ENCODE measurements around the gene PDXP.

The PDXP gene

DNA sequence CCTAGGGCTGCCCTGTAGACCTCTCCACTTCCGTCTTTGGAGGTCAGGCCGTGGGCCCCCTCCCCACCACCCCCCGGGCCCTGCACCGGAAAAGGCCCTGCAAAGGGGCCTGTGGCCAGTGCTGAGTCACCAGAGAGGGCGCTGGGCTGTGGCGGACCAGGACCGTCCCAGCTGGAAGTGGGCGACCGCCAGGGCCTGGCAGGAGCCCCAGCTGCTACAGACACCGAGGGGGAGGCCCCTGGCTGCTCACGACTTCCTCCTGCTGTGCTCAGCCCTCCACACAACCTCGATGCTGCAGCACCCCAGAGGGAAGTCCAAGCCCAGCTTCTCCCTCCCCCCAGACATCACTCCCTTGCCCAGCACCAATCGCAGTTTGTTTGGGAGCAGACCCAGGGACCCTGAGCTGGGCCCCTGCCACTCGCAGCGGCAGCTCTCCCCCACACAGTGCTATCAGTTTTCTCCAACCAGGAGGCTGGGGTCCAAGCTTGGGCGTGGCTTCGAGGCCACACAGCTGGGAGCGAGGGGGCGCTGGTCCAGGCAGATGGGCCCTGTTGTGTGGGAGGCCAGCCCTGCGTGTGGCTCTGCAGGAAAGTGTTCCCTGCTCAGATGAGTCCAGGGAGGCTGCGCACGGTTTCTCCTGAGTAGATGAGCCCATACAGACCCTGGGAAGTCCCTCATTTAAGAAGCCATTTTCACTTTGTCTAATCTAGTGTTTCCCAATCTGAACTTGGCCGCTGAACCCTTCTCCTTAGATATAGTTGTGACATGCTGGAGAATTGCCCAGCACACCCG lies 24.7 kb upstream of the PDXP start (continued):
- TF ChIP-seq ZNF777 (tag by site-specific recombination; IDR thresholded peaks at IDR 0.05; ENCODE audit: borderline replicate concordance) (no peak), ZBTB1 (tag by site-specific recombination; IDR thresholded peaks at IDR 0.05) (no peak), ZNF664 (tag by site-specific recombination; IDR thresholded peaks at IDR 0.05) (no peak), GFI1B (tag by site-specific recombination; IDR thresholded peaks at IDR 0.05) (no peak), ZNF510 (tag by site-specific recombination; IDR thresholded peaks at IDR 0.05; ENCODE audit: insufficient replicate concordance) (no peak), ZNF776 (tag by site-specific recombination; IDR thresholded peaks at IDR 0.05; ENCODE audit: borderline replicate concordance) (no peak), ZNF549 (tag by site-specific recombination; IDR thresholded peaks at IDR 0.05) (no peak), ZBTB7A (tag by site-specific recombination; IDR thresholded peaks at IDR 0.05; ENCODE audit: low read depth) (no peak), BCL11B (tag by site-specific recombination; IDR thresholded peaks at IDR 0.05; ENCODE audit: low read depth) (no peak), ZNF169 (tag by site-specific recombination; IDR thresholded peaks at IDR 0.05) (no peak), ZNF837 (tag by site-specific recombination; IDR thresholded peaks at IDR 0.05) (no peak), ZNF792 (tag by site-specific recombination; IDR thresholded peaks at IDR 0.05) (no peak), ZNF514 (tag by site-specific recombination; IDR thresholded peaks at IDR 0.05) (no peak), ZNF138 (tag by site-specific recombination; IDR thresholded peaks at IDR 0.05; ENCODE audit: borderline replicate concordance) (no peak), GLIS2 (tag by site-specific recombination; IDR thresholded peaks at IDR 0.05) (peak; percentile 94), ZNF132 (tag by site-specific recombination; IDR thresholded peaks at IDR 0.05; ENCODE audit: borderline replicate concordance) (no peak), ZNF23 (tag by site-specific recombination; IDR thresholded peaks at IDR 0.05; ENCODE audit: borderline replicate concordance) (no peak), TCF7L2 (IDR thresholded peaks at IDR 0.05; ENCODE audit: borderline replicate concordance, low read depth, low read length) (no peak), ZNF146 (tag by site-specific recombination; IDR thresholded peaks at IDR 0.05) (no peak), ZNF768 (tag by site-specific recombination; IDR thresholded peaks at IDR 0.05) (0 out of 2 replicates have a peak, but pooled peaks have one; percentile 10), ZNF529 (tag by site-specific recombination; IDR thresholded peaks at IDR 0.05; ENCODE audit: insufficient replicate concordance) (no peak), KLF7 (tag by site-specific recombination; IDR thresholded peaks at IDR 0.05; ENCODE audit: borderline replicate concordance) (no peak), RBAK (tag by site-specific recombination; IDR thresholded peaks at IDR 0.05) (no peak), ZFP3 (tag by site-specific recombination; IDR thresholded peaks at IDR 0.05; ENCODE audit: low read depth) (no peak), ZNF404 (tag by site-specific recombination; IDR thresholded peaks at IDR 0.05) (no peak), IKZF3 (tag by site-specific recombination; IDR thresholded peaks at IDR 0.05) (0 out of 2 replicates have a peak, but pooled peaks have one; percentile 32)
- TF ChIP-seq, protein P1, sequence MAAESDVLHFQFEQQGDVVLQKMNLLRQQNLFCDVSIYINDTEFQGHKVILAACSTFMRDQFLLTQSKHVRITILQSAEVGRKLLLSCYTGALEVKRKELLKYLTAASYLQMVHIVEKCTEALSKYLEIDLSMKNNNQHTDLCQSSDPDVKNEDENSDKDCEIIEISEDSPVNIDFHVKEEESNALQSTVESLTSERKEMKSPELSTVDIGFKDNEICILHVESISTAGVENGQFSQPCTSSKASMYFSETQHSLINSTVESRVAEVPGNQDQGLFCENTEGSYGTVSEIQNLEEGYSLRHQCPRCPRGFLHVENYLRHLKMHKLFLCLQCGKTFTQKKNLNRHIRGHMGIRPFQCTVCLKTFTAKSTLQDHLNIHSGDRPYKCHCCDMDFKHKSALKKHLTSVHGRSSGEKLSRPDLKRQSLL (tag by site-specific recombination; IDR thresholded peaks at IDR 0.05), result no peak
- TF ChIP-seq, protein P2, sequence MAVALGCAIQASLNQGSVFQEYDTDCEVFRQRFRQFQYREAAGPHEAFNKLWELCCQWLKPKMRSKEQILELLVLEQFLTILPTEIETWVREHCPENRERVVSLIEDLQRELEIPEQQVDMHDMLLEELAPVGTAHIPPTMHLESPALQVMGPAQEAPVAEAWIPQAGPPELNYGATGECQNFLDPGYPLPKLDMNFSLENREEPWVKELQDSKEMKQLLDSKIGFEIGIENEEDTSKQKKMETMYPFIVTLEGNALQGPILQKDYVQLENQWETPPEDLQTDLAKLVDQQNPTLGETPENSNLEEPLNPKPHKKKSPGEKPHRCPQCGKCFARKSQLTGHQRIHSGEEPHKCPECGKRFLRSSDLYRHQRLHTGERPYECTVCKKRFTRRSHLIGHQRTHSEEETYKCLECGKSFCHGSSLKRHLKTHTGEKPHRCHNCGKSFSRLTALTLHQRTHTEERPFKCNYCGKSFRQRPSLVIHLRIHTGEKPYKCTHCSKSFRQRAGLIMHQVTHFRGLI (tag by site-specific recombination; IDR thresholded peaks at IDR 0.05), result no peak
- TF ChIP-seq, protein P3, sequence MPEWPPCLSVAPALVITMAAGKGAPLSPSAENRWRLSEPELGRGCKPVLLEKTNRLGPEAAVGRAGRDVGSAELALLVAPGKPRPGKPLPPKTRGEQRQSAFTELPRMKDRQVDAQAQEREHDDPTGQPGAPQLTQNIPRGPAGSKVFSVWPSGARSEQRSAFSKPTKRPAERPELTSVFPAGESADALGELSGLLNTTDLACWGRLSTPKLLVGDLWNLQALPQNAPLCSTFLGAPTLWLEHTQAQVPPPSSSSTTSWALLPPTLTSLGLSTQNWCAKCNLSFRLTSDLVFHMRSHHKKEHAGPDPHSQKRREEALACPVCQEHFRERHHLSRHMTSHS (tag by site-specific recombination; IDR thresholded peaks at IDR 0.05), result no peak
- TF ChIP-seq, protein P4, sequence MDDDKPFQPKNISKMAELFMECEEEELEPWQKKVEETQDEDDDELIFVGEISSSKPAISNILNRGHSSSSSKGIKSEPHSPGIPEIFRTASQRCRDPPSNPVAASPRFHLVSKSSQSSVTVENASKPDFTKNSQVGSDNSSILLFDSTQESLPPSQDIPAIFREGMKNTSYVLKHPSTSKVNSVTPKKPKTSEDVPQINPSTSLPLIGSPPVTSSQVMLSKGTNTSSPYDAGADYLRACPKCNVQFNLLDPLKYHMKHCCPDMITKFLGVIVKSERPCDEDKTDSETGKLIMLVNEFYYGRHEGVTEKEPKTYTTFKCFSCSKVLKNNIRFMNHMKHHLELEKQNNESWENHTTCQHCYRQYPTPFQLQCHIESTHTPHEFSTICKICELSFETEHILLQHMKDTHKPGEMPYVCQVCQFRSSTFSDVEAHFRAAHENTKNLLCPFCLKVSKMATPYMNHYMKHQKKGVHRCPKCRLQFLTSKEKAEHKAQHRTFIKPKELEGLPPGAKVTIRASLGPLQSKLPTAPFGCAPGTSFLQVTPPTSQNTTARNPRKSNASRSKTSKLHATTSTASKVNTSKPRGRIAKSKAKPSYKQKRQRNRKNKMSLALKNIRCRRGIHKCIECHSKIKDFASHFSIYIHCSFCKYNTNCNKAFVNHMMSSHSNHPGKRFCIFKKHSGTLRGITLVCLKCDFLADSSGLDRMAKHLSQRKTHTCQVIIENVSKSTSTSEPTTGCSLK (tag by site-specific recombination; IDR thresholded peaks at IDR 0.05), result no peak
- TF ChIP-seq, protein P5, sequence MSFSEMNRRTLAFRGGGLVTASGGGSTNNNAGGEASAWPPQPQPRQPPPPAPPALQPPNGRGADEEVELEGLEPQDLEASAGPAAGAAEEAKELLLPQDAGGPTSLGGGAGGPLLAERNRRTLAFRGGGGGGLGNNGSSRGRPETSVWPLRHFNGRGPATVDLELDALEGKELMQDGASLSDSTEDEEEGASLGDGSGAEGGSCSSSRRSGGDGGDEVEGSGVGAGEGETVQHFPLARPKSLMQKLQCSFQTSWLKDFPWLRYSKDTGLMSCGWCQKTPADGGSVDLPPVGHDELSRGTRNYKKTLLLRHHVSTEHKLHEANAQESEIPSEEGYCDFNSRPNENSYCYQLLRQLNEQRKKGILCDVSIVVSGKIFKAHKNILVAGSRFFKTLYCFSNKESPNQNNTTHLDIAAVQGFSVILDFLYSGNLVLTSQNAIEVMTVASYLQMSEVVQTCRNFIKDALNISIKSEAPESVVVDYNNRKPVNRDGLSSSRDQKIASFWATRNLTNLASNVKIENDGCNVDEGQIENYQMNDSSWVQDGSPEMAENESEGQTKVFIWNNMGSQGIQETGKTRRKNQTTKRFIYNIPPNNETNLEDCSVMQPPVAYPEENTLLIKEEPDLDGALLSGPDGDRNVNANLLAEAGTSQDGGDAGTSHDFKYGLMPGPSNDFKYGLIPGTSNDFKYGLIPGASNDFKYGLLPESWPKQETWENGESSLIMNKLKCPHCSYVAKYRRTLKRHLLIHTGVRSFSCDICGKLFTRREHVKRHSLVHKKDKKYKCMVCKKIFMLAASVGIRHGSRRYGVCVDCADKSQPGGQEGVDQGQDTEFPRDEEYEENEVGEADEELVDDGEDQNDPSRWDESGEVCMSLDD (tag by site-specific recombination; IDR thresholded peaks at IDR 0.05), result peak; percentile 30; the same call in 1 of the 2 replicates

Data from HEK293 (cell line).